Type B pancreatic cell (in vitro differentiated cells): ENCODE data around the gene AFG3L2. TPM values are rescaled to one million over a fixed set of nuclear protein-coding genes. Genes with fewer than 3 reads are reported as not detected.

Experiments
- DNase-seq: peaks from one replicate; pipeline ENCODE4 v3.0.0; 2021; ENCODE audit warnings: mixed read lengths; ENCODE audit not compliant: unreplicated experiment; ENCODE audit errors: extremely low spot score
- H3K27ac Mint-ChIP-seq: 2 replicates; pipeline ENCODE4 v1.8.0; 2021; ENCODE audit warnings: mild to moderate bottlenecking, mixed read lengths
- H3K27me3 Mint-ChIP-seq: 2 replicates; pipeline ENCODE4 v1.8.0; 2021; ENCODE audit warnings: mixed read lengths
- H3K36me3 Mint-ChIP-seq: 2 replicates; pipeline ENCODE4 v1.8.0; 2021; ENCODE audit warnings: mixed read lengths
- H3K4me1 Mint-ChIP-seq: one replicate; pipeline ENCODE4 v1.8.0; 2021; ENCODE audit warnings: mixed read lengths; ENCODE audit not compliant: unreplicated experiment
- H3K4me3 Mint-ChIP-seq: 2 replicates; pipeline ENCODE4 v1.8.0; 2021; ENCODE audit warnings: mild to moderate bottlenecking, mixed read lengths
- H3K9me3 Mint-ChIP-seq: 2 replicates; pipeline ENCODE4 v1.8.0; 2021; ENCODE audit warnings: mixed read lengths
- total RNA-seq: library from RNA; stranded (reverse); gene quantifications from 2 replicates; pipeline ENCODE4 v1.2.1, GENCODE V29; 2021; ENCODE audit warnings: low replicate concordance
- TF ChIP-seq, protein P1 (sequence below): fragments of 200-600 bp; sonication (generic); conservative IDR thresholded peaks from 2 replicates; pipeline ENCODE4 v1.5.0; 2021; ENCODE audit warnings: antibody characterized with exemption, mild to moderate bottlenecking

AFG3L2 gene
- total RNA-seq, 1 donor from 2014 or later = 56.0 TPM

DNA sequence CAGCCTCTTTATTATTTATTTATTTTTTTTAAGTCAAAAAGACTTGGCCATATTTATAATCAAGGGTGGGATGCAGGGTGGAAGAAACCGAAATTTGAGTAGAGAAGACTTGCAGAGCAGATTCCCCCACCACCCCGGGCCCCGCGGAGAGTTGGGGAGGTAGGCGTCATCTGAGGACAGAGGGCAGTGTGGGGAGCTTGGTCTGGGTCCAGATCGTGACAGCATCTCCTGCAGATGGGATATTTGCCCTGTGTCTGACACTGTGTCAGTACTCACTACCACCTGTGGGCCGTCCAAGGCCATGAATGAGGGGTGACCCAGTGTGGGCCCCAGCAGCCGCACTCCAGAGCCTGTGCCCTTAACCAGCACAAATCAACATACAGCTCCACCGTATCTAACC is 20.2 kb upstream of the AFG3L2 start:
- peaks cover 11% of the 10 kb centered on the region for H3K27me3 Mint-ChIP-seq
- no peaks in the 10 kb centered on the region for H3K4me1 Mint-ChIP-seq

DNA sequence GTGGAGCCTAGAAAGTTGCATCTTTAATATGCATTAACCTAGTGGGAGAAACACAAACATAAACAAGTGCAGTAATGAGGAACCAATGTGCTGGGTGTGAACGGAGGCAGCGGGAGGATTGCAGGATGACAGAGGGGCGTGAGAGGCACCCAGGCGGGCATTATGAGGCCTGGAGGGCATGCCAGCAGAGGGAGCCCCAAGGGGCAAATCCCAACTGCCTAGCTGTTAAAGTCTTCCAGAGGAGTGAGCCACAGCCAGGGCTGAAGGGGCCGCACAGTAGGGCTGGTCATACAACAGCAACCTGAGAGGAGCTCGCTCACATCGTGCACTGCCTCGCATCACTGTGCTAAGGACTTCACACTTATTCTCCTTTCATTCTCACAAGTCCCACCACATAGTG is 17.4 kb upstream of the AFG3L2 start:
- no peak overlapping the region for H3K27ac Mint-ChIP-seq
- H3K27me3 Mint-ChIP-seq = peaks cover 10% of the 10 kb centered on the region
- no peak overlapping the region for H3K4me3 Mint-ChIP-seq
- TF ChIP-seq, protein P1, sequence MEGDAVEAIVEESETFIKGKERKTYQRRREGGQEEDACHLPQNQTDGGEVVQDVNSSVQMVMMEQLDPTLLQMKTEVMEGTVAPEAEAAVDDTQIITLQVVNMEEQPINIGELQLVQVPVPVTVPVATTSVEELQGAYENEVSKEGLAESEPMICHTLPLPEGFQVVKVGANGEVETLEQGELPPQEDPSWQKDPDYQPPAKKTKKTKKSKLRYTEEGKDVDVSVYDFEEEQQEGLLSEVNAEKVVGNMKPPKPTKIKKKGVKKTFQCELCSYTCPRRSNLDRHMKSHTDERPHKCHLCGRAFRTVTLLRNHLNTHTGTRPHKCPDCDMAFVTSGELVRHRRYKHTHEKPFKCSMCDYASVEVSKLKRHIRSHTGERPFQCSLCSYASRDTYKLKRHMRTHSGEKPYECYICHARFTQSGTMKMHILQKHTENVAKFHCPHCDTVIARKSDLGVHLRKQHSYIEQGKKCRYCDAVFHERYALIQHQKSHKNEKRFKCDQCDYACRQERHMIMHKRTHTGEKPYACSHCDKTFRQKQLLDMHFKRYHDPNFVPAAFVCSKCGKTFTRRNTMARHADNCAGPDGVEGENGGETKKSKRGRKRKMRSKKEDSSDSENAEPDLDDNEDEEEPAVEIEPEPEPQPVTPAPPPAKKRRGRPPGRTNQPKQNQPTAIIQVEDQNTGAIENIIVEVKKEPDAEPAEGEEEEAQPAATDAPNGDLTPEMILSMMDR = peak; percentile 43
- no peaks in the 10 kb centered on the region for H3K9me3 Mint-ChIP-seq
- H3K36me3 Mint-ChIP-seq = no peaks in the 10 kb centered on the region
- H3K4me1 Mint-ChIP-seq = peaks cover 5% of the 10 kb centered on the region
- no peak for DNase-seq

More for the DNA sequence above, 20.2 kb upstream of the AFG3L2 start:
- no peak overlapping the region for H3K27ac Mint-ChIP-seq
- TF ChIP-seq, protein P1 = no peak
- no peak overlapping the region for H3K4me3 Mint-ChIP-seq
- no peaks in the 10 kb centered on the region for H3K36me3 Mint-ChIP-seq
- no peak for DNase-seq
- no peaks in the 10 kb centered on the region for H3K9me3 Mint-ChIP-seq

DNA sequence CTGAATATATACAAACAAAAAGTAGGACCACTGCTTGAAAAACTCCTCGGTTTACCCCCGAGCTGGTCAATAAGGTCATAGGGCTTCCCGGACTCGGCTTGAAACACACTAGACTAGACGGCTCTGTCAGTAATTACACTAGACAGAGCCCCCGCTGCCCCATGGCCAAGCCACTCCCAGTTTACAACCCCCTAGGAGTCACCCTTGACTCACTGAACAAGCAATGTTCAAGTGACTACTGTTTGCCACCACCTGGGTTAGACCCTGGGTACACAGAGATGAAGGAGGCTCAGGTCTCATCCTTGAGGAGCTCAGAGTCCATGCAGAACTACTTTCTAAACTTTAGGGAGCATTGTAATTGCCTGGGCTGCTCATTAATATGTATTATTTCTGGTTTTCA is 17.0 kb upstream of the AFG3L2 start:
- TF ChIP-seq, protein P1 = no peak

DNA sequence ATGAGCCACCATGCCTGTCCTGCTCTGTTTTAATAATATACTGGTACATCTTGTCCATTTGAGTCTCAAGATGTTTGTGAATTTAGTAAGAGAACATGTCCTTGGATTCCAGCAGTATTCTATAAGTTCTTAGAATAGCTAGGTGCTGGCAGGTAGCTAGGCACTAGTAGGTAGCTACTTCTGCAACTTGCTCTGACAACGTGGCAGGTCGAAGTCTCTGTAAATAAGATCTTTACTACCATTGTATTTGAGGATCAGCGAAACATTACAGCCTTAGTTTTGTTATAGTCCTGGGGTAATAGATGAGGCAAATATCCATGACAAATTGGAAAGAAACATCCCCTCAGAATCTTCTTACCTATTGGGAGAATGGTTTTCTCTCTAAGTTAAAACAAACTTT is 16.5 kb upstream of the AFG3L2 start:
- H3K4me1 Mint-ChIP-seq = peaks cover 5% of the 10 kb centered on the region
- no peak overlapping the region for H3K4me3 Mint-ChIP-seq
- peaks cover 10% of the 10 kb centered on the region for H3K27me3 Mint-ChIP-seq
- H3K36me3 Mint-ChIP-seq = no peaks in the 10 kb centered on the region
- no peaks in the 10 kb centered on the region for H3K9me3 Mint-ChIP-seq
- H3K27ac Mint-ChIP-seq = no peak overlapping the region
- TF ChIP-seq, protein P1 = no peak
- DNase-seq = no peak

More for the DNA sequence above, 17.0 kb upstream of the AFG3L2 start:
- Mint-ChIP-seq H3K4me1 (peaks cover 5% of the 10 kb centered on the region), H3K27me3 (peaks cover 10% of the 10 kb centered on the region), H3K27ac (no peak overlapping the region), H3K36me3 (no peaks in the 10 kb centered on the region), H3K9me3 (no peaks in the 10 kb centered on the region), H3K4me3 (no peak overlapping the region)
- DNase-seq = no peak

DNA sequence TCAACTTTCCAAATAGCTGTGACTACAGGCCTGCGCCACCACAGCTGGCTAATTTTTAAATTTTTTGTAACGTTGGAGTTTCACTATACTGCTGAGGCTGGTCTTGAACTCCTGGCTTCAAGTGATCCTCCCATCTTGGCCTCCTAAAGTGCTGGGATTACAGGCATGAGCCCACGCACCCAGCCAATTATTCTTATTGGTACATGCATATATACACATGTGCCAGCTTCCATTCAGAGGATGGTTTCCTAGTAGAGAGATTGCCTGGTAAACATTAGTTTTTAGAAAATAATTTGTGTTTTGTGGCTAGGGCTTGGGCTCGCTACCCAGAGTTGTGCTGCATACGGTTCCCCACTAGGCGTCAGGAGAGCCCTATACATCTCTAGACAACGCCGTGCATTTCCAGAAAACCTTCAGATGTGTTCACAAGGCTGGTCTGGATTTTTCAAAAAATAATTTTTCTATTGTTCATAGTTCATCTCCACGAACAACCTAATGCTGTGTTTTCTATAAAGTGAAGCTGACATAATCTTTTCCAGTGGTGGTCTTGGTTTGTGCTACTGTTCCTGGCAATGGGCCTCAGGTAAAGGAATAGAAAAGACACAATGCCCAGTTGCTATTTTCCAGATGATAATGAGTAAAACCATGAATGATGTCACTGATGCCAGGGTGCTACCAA is 14.6 kb upstream of the AFG3L2 start:
- TF ChIP-seq, protein P1 = peak; percentile 97
- DNase-seq = no peak
- Mint-ChIP-seq H3K27ac (peak overlapping the region; percentile 37), H3K4me3 (no peak overlapping the region), H3K9me3 (no peaks in the 10 kb centered on the region), H3K36me3 (no peaks in the 10 kb centered on the region), H3K4me1 (peaks cover 5% of the 10 kb centered on the region), H3K27me3 (peaks cover 6% of the 10 kb centered on the region)
